Measurements from ENCODE around the gene USP13. TPM values are rescaled to one million over a fixed set of nuclear protein-coding genes. Genes with fewer than 3 reads are reported as not detected.
A peak's percentile ranks its signal among the peaks of the same experiment; 100 is the strongest.
"Not testable (repeated sequence)": the region's sequence is repeated elsewhere in the genome, so short reads cannot be mapped to it uniquely, and the experiment has no call there.

The USP13 gene
- total RNA-seq, 1 experiment from 2014 or later, result 10.5 TPM

- no peak for DNase-seq
- Histone ChIP-seq H3K36me3 (replicated peaks; ENCODE audit: control insufficient read depth, insufficient read depth, low read length) (no peaks in the 10 kb centered on the region), H3K27me3 (ENCODE audit: control insufficient read depth, insufficient read depth, low read length) (no peaks in the 10 kb centered on the region), H3K4me3 (ENCODE audit: insufficient read depth, low read depth, low read length) (no peak overlapping the region)
These were observed 12.4 kb upstream of the USP13 start for GRCh38 chr3:179640469-179640868.

DNA sequence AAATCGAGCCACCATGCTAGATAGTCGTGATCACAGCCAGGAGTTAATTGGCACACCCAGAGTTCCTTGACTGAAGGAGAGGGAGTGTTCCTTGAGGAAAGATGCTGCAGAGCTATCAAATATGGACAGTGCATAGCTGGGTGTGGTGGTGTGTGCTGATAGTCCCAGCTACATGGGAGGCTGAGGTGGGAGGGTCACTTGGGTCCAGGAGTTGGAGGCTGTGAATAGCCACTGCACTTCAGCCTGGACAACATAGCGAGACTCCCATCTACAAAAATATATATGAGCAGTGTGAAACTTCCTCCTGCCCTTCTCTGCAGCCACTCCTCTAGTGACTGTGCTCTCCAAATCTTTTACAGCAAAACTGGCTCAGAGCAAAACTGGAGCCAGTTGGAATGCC is 10.0 kb upstream of the USP13 start:
- no peaks in the 10 kb centered on the region for H3K27me3 ChIP-seq (ENCODE audit: control insufficient read depth, insufficient read depth, low read length)
- no peaks in the 10 kb centered on the region for H3K36me3 ChIP-seq (replicated peaks; ENCODE audit: control insufficient read depth, insufficient read depth, low read length)
- DNase-seq, result no peak
- H3K4me3 ChIP-seq (ENCODE audit: insufficient read depth, low read depth, low read length), result no peak overlapping the region

- not testable (repeated sequence) for H3K27me3 ChIP-seq (ENCODE audit: control insufficient read depth, insufficient read depth, low read length); DNase-seq; H3K36me3 ChIP-seq (replicated peaks; ENCODE audit: control insufficient read depth, insufficient read depth, low read length); H3K4me3 ChIP-seq (ENCODE audit: insufficient read depth, low read depth, low read length)
These were observed 9.0 kb upstream of the USP13 start for GRCh38 chr3:179643837-179644236.

GRCh38 chr3:179646177-179646576 is 6.7 kb upstream of the USP13 start:
- H3K4me3 ChIP-seq (ENCODE audit: insufficient read depth, low read depth, low read length), result no peak overlapping the region
- DNase-seq, result no peak
- H3K36me3 ChIP-seq (replicated peaks; ENCODE audit: control insufficient read depth, insufficient read depth, low read length), result no peaks in the 10 kb centered on the region
- H3K27me3 ChIP-seq (ENCODE audit: control insufficient read depth, insufficient read depth, low read length), result no peaks in the 10 kb centered on the region

DNA sequence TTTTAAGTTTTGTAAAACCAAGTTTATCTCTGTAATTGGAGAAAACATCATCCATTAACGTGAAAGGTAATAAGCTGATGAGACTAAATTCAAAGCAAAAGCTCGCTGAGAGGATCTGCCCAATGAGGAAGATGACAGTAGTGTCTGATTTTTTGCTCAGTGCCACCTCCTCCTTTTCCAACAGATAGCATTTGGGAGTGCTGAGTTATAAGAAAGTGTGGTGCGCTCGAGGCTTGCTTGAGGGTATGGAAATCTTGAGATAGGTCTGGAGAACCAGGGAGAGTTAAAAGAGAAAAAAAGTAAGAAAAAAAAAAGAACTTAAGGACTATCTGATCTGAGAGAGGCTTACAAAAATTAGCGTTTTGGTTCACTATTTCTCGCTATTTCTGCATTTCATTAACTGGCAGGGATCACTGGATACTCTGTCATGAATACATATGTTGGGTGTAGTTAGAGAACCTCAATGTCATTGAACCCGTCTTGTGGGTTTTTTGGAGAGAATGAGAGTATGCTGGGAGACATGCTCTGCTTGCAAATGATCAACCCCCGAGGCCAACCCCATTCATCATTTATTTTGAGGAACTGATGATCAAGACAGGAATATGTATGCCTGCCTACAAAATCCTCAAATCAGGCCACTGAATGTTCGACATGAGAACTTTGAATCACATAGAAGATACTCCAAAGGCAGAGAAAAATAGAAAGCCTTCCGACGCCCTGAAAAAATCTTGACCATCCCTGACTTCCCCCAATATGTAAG is 973 bp upstream of the USP13 start:
- H3K36me3 ChIP-seq (replicated peaks; ENCODE audit: control insufficient read depth, insufficient read depth, low read length), result no peaks in the 10 kb centered on the region
- DNase-seq, result peak; percentile 15
- H3K27me3 ChIP-seq (ENCODE audit: control insufficient read depth, insufficient read depth, low read length), result no peaks in the 10 kb centered on the region
- H3K4me3 ChIP-seq (ENCODE audit: insufficient read depth, low read depth, low read length), result peak overlapping the region; percentile 93

GRCh38 chr3:179653096-179653797 is 407 bp downstream of the USP13 start:
- DNase-seq, result peak; percentile 81
- H3K36me3 ChIP-seq (replicated peaks; ENCODE audit: control insufficient read depth, insufficient read depth, low read length), result no peaks in the 10 kb centered on the region
- H3K27me3 ChIP-seq (ENCODE audit: control insufficient read depth, insufficient read depth, low read length), result no peaks in the 10 kb centered on the region
- H3K4me3 ChIP-seq (ENCODE audit: insufficient read depth, low read depth, low read length), result peak overlapping the region; percentile 93

DNA sequence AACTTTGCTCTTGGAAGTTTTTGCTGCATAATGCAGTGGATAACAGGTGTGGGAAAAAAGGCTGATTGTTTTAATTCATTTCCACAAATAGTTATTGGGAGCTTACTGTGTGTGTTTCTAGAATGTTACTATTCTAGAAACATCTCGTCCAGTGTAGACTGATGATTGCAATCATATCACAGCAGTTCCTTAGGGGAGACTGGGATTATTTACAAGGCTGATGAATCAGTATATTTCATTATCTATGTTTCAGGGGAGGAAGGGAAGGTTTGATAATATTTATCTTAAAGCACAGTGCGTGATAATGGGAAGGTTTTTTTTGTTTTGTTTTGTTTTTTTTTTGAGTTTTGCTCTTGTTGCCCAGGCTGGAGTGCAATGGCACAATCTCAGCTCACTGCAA is 2.4 kb downstream of the USP13 start:
- no peak overlapping the region for H3K4me3 ChIP-seq (ENCODE audit: insufficient read depth, low read depth, low read length)
- no peaks in the 10 kb centered on the region for H3K36me3 ChIP-seq (replicated peaks; ENCODE audit: control insufficient read depth, insufficient read depth, low read length)
- no peaks in the 10 kb centered on the region for H3K27me3 ChIP-seq (ENCODE audit: control insufficient read depth, insufficient read depth, low read length)
- no peak for DNase-seq

GRCh38 chr3:179658606-179659005 is 5.8 kb downstream of the USP13 start:
- H3K4me3 ChIP-seq (ENCODE audit: insufficient read depth, low read depth, low read length), result no peak overlapping the region
- H3K27me3 ChIP-seq (ENCODE audit: control insufficient read depth, insufficient read depth, low read length), result no peaks in the 10 kb centered on the region
- no peak for DNase-seq
- no peaks in the 10 kb centered on the region for H3K36me3 ChIP-seq (replicated peaks; ENCODE audit: control insufficient read depth, insufficient read depth, low read length)

DNA sequence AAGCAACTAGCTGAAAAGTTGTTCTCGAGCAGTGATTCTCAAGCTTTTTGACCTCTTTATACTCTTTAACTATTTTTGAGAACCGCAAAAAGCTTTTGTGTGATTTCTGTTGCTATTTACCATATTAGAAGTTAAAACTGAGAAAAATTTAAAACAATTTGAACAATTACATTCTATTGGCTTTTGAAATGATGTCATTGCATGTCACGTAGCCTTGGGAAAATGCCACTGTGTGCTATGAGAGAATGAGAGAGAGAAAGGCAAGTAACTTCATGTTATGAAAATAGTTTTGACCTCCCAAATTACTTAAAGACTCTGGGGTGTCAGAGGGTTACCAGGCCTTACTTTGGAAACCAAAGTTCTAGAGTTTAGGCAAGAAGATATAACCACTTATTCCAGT is 8.0 kb downstream of the USP13 start:
- no peak for DNase-seq

DNA sequence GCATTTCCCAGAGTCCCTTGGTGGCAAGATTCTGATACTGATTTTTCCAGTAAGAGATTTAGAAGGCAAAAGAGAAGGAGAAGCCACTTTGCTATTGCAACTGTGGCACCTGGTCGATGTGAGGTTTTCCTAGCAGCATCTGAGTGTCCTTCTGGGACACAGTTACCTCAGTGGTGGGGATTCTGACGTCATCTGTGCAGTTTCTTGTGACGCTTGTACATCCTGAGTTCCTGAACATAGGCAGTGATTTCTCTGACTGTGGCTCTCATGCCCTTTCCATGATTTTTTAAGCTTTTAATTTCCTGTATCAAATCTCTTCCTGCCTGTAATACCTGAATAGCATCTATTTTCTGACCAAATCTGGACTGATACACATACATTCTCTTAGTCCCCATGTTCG is 8.9 kb downstream of the USP13 start:
- no peaks in the 10 kb centered on the region for H3K36me3 ChIP-seq (replicated peaks; ENCODE audit: control insufficient read depth, insufficient read depth, low read length)
- no peak overlapping the region for H3K4me3 ChIP-seq (ENCODE audit: insufficient read depth, low read depth, low read length)
- no peaks in the 10 kb centered on the region for H3K27me3 ChIP-seq (ENCODE audit: control insufficient read depth, insufficient read depth, low read length)
- no peak for DNase-seq

More for the DNA sequence above, 8.0 kb downstream of the USP13 start:
- Histone ChIP-seq H3K4me3 (ENCODE audit: insufficient read depth, low read depth, low read length) (no peak overlapping the region), H3K27me3 (ENCODE audit: control insufficient read depth, insufficient read depth, low read length) (no peaks in the 10 kb centered on the region), H3K36me3 (replicated peaks; ENCODE audit: control insufficient read depth, insufficient read depth, low read length) (no peaks in the 10 kb centered on the region)

GRCh38 chr3:179663093-179663492 is 10.3 kb downstream of the USP13 start:
- no peaks in the 10 kb centered on the region for H3K27me3 ChIP-seq (ENCODE audit: control insufficient read depth, insufficient read depth, low read length)
- DNase-seq, result no peak
- no peaks in the 10 kb centered on the region; the same call in 1 of the 2 replicates for H3K36me3 ChIP-seq (replicated peaks; ENCODE audit: control insufficient read depth, insufficient read depth, low read length)
- H3K4me3 ChIP-seq (ENCODE audit: insufficient read depth, low read depth, low read length), result no peak overlapping the region

DNA sequence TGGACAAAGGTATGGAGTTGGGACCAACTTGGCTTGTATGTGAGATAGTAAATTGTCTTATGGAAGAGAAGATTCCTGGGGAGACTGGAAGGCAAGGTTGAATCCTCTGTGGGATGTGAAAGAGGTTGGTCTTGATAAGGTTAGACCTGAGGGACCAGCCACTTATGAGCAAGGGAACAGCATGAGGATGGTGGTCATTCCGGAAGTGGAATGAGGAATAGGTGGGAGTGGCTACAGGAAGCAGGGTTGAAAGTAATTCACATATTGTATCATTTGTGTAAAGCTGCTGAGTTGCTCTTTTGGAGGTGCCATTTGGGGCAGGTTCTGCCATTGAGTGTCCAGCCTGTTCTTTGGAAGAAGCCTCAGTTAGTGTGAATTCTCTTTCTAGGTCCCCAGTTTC is 13.2 kb downstream of the USP13 start:
- no peak overlapping the region for H3K4me3 ChIP-seq (ENCODE audit: insufficient read depth, low read depth, low read length)
- no peaks in the 10 kb centered on the region for H3K27me3 ChIP-seq (ENCODE audit: control insufficient read depth, insufficient read depth, low read length)
- DNase-seq, result no peak

DNA sequence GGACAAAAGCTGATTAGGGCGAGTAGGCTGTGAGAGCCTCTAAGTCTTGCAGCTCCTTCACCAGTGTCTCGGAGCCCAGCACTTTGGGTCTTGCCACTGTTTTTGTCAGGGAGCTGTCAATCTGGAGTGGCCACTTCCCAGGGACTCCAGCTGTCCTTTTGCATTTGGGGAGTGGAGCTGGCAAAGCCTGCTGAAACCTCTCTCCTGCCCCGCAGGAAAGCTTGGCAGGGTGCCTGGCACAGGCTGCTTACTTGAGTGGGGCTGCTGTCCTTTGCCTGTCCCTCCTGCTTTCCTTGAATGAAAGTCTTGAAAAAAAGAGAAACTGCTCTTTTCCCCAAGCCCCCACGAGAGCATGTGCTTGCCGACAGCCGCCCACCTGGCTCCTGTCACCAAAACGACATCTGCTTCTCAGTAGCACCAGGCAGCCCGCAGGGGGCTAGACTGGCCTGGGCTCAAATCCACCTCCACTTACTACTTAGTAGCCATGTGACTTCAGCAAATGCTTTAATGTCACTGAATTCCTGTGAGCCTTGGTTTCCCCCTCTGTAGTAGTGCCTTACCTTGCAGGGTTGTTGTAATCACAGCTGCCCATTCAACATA is 13.7 kb downstream of the USP13 start:
- DNase-seq, result no peak
- Histone ChIP-seq H3K36me3 (replicated peaks; ENCODE audit: control insufficient read depth, insufficient read depth, low read length) (no peaks in the 10 kb centered on the region; the same call in 1 of the 2 replicates), H3K27me3 (ENCODE audit: control insufficient read depth, insufficient read depth, low read length) (no peaks in the 10 kb centered on the region), H3K4me3 (ENCODE audit: insufficient read depth, low read depth, low read length) (no peak overlapping the region)

More for the DNA sequence above, 13.2 kb downstream of the USP13 start:
- H3K36me3 ChIP-seq (replicated peaks; ENCODE audit: control insufficient read depth, insufficient read depth, low read length), result no peaks in the 10 kb centered on the region; the same call in 1 of the 2 replicates

DNA sequence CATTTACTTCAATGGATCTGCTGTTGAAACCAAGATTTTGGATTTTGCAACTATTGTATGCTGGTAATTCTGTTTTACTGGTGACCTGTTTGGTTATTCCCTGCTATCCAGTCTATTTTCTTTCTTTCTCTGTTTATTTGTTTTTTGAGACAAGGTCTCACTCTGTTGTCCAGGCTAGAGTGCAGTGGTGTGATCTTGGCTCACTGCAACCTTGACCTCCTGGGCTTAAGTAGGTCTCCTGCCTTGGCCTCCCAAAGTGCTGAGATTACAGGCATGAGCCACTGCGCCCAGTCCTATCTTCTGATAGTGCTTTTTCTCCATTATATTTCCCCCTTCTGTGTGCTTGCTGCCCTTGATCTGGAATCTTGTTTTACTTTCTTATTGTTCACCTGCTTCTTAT is 15.6 kb downstream of the USP13 start:
- no peaks in the 10 kb centered on the region; the same call in 1 of the 2 replicates for H3K36me3 ChIP-seq (replicated peaks; ENCODE audit: control insufficient read depth, insufficient read depth, low read length)
- no peak overlapping the region for H3K4me3 ChIP-seq (ENCODE audit: insufficient read depth, low read depth, low read length)
- no peak for DNase-seq
- no peaks in the 10 kb centered on the region for H3K27me3 ChIP-seq (ENCODE audit: control insufficient read depth, insufficient read depth, low read length)

- Histone ChIP-seq H3K4me3 (ENCODE audit: insufficient read depth, low read depth, low read length) (no peak overlapping the region), H3K27me3 (ENCODE audit: control insufficient read depth, insufficient read depth, low read length) (no peaks in the 10 kb centered on the region), H3K36me3 (replicated peaks; ENCODE audit: control insufficient read depth, insufficient read depth, low read length) (no peaks in the 10 kb centered on the region; the same call in 1 of the 2 replicates)
- no peak for DNase-seq
These were observed 17.5 kb downstream of the USP13 start for GRCh38 chr3:179670311-179670710.

Measured in H7 (cell line).